ENCODE measurements around the gene BAD. TPM values are rescaled to one million over a fixed set of nuclear protein-coding genes. Genes with fewer than 3 reads are reported as not detected.
A peak's percentile ranks its signal among the peaks of the same experiment; 100 is the strongest.

The BAD gene
- total RNA-seq, 1 experiment from 2014 or later: 34.7 TPM

DNA sequence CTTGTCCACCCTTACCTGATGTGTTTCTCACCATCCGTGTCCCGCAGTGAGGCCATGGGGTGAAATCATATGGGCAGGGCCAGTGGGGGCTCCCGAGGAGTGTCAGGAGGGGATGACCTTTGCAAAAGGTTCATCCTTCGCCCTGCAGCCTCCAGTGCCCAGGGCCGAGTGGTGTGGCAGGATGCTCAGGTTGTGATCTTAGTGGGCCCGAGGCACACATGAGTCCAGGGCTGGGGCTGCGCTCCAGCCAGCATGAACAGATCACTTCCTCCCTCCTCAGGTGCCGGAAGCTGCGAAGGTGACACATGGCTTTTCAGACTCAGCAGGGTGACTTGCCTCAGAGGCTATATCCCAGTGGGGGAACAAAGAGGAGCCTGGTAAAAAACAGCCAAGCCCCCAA is 46.4 kb downstream of the BAD start:
- ChIA-PET CTCF (interaction anchor here (1.0 to 5.4 kb wide), 2 partner anchors 12 to 103 kb away, joined by 3 to 35 read pairs; partner anchors contain the start of gene PLCB3), POLR2A (no interaction called here)
- no peak overlapping the region for H3K4me3 Mint-ChIP-seq
- H3K9me3 Mint-ChIP-seq: no peaks in the 10 kb centered on the region
- peaks cover 3% of the 10 kb centered on the region for H3K27me3 Mint-ChIP-seq (ENCODE audit: low read depth)
- ATAC-seq: no peak
- TF ChIP-seq ETV6 (CRISPR knock-in tag; IDR thresholded peaks at IDR 0.05) (no peak), ESRRA (CRISPR knock-in tag; IDR thresholded peaks at IDR 0.05; ENCODE audit: borderline replicate concordance) (no peak)
- H3K27ac Mint-ChIP-seq: no peak overlapping the region
- H3K4me1 Mint-ChIP-seq: peaks cover 28% of the 10 kb centered on the region
- no peak for DNase-seq (ENCODE audit: low spot score)
- peaks cover 6% of the 10 kb centered on the region; the same call in 1 of the 2 replicates for H3K36me3 Mint-ChIP-seq

DNA sequence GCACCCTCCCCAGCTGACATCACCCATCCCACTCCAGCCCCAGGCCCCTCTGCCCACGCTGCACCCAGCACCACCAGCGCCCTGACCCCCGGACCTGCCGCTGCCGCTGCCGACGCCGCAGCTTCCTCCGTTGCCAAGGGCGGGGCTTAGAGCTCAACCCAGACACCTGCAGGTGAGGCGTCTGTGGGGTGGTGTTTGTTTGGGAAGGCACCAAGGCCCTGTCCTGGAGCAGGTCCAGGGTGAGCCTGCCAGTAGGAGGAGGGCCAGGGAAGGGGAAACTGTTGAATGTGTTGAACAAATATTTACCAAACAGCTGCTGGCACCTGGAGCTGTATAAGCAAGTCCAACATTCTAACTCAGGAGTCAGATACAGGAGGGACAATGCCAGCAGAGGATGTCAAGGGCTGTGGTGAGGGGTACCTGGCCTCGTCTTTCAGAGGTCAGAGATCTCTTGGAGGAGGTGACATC is 46.9 kb downstream of the BAD start:
- H3K36me3 Mint-ChIP-seq: peaks cover 6% of the 10 kb centered on the region; the same call in 1 of the 2 replicates
- ChIA-PET POLR2A (no interaction called here), CTCF (interaction anchor here (1.0 to 5.4 kb wide), 3 partner anchors 13 to 104 kb away, joined by 3 to 35 read pairs (median 5); partner anchors contain the start of gene PLCB3)
- ATAC-seq: no peak
- H3K4me3 Mint-ChIP-seq: no peak overlapping the region
- peaks cover 24% of the 10 kb centered on the region for H3K4me1 Mint-ChIP-seq
- peaks cover 9% of the 10 kb centered on the region for H3K27me3 Mint-ChIP-seq (ENCODE audit: low read depth)
- TF ChIP-seq, protein P1, sequence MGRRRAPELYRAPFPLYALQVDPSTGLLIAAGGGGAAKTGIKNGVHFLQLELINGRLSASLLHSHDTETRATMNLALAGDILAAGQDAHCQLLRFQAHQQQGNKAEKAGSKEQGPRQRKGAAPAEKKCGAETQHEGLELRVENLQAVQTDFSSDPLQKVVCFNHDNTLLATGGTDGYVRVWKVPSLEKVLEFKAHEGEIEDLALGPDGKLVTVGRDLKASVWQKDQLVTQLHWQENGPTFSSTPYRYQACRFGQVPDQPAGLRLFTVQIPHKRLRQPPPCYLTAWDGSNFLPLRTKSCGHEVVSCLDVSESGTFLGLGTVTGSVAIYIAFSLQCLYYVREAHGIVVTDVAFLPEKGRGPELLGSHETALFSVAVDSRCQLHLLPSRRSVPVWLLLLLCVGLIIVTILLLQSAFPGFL (CRISPR knock-in tag; IDR thresholded peaks at IDR 0.05; ENCODE audit: borderline replicate concordance): 0 out of 2 replicates have a peak, but pooled peaks have one; percentile 26
- no peak for TF ChIP-seq RELA (CRISPR knock-in tag; IDR thresholded peaks at IDR 0.05; ENCODE audit: borderline replicate concordance)
- no peaks in the 10 kb centered on the region for H3K9me3 Mint-ChIP-seq
- H3K27ac Mint-ChIP-seq: no peak overlapping the region
- DNase-seq (ENCODE audit: low spot score): no peak

DNA sequence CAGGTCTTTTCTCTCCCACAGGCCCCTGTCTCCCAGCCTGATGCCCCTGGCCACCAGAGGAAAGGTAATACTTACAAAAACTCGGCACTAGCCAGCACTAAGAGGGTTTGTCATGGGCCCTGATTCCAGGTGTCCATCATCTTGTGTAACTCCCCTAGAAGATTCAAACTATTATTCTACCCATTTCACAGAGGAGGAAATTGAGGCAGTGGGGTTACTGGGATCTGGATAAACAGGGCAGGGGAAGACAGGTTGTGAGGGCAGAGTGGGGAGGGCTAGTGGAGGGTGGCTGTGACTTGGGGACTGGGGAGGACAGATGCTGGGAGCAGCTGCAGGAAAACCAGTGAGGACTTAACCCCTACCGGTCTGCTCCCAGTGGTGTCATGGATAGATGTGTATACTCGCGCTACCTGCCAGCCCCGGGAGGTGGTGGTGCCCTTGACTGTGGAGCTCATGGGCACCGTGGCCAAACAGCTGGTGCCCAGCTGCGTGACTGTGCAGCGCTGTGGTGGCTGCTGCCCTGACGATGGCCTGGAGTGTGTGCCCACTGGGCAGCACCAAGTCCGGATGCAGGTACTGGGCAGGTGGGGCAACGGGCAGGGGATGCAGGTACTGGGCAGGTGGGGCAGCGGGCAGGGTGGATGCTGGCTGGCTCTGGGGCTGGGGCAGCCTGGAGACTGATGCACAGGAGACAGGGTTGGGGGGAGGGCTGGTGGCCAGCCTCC is 48.9 kb downstream of the BAD start:
- peaks cover 16% of the 10 kb centered on the region for H3K27me3 Mint-ChIP-seq (ENCODE audit: low read depth)
- H3K4me3 Mint-ChIP-seq: peak overlapping the region; percentile 85
- ChIA-PET CTCF (interaction anchor here (5.4 kb wide), 1 partner anchor 15 kb away, joined by 35 read pairs; the partner anchor contains the start of gene PLCB3), POLR2A (interaction anchor here (1.1 kb wide), 1 partner anchor 16 kb away, joined by 8 read pairs; no protein-coding TSS in a partner anchor)
- H3K4me1 Mint-ChIP-seq: peaks cover 31% of the 10 kb centered on the region
- no peaks in the 10 kb centered on the region for H3K9me3 Mint-ChIP-seq
- ATAC-seq (no peak), DNase-seq (ENCODE audit: low spot score) (no peak)
- peaks cover 6% of the 10 kb centered on the region; the same call in 1 of the 2 replicates for H3K36me3 Mint-ChIP-seq
- TF ChIP-seq CBFB (CRISPR knock-in tag; IDR thresholded peaks at IDR 0.05; ENCODE audit: low read depth) (no peak), ETV6 (CRISPR knock-in tag; IDR thresholded peaks at IDR 0.05) (no peak), NR3C1 (CRISPR knock-in tag; conservative IDR thresholded peaks at IDR 0.05; ENCODE audit: low read depth) (no peak), ZNF232 (CRISPR knock-in tag; IDR thresholded peaks at IDR 0.05) (no peak)
- TF ChIP-seq, protein P2, sequence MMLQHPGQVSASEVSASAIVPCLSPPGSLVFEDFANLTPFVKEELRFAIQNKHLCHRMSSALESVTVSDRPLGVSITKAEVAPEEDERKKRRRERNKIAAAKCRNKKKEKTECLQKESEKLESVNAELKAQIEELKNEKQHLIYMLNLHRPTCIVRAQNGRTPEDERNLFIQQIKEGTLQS (CRISPR knock-in tag; conservative IDR thresholded peaks at IDR 0.05): no peak
- TF ChIP-seq, protein P3, sequence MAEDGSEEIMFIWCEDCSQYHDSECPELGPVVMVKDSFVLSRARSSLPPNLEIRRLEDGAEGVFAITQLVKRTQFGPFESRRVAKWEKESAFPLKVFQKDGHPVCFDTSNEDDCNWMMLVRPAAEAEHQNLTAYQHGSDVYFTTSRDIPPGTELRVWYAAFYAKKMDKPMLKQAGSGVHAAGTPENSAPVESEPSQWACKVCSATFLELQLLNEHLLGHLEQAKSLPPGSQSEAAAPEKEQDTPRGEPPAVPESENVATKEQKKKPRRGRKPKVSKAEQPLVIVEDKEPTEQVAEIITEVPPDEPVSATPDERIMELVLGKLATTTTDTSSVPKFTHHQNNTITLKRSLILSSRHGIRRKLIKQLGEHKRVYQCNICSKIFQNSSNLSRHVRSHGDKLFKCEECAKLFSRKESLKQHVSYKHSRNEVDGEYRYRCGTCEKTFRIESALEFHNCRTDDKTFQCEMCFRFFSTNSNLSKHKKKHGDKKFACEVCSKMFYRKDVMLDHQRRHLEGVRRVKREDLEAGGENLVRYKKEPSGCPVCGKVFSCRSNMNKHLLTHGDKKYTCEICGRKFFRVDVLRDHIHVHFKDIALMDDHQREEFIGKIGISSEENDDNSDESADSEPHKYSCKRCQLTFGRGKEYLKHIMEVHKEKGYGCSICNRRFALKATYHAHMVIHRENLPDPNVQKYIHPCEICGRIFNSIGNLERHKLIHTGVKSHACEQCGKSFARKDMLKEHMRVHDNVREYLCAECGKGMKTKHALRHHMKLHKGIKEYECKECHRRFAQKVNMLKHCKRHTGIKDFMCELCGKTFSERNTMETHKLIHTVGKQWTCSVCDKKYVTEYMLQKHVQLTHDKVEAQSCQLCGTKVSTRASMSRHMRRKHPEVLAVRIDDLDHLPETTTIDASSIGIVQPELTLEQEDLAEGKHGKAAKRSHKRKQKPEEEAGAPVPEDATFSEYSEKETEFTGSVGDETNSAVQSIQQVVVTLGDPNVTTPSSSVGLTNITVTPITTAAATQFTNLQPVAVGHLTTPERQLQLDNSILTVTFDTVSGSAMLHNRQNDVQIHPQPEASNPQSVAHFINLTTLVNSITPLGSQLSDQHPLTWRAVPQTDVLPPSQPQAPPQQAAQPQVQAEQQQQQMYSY (CRISPR knock-in tag; IDR thresholded peaks at IDR 0.05): no peak
- TF ChIP-seq, protein P4, sequence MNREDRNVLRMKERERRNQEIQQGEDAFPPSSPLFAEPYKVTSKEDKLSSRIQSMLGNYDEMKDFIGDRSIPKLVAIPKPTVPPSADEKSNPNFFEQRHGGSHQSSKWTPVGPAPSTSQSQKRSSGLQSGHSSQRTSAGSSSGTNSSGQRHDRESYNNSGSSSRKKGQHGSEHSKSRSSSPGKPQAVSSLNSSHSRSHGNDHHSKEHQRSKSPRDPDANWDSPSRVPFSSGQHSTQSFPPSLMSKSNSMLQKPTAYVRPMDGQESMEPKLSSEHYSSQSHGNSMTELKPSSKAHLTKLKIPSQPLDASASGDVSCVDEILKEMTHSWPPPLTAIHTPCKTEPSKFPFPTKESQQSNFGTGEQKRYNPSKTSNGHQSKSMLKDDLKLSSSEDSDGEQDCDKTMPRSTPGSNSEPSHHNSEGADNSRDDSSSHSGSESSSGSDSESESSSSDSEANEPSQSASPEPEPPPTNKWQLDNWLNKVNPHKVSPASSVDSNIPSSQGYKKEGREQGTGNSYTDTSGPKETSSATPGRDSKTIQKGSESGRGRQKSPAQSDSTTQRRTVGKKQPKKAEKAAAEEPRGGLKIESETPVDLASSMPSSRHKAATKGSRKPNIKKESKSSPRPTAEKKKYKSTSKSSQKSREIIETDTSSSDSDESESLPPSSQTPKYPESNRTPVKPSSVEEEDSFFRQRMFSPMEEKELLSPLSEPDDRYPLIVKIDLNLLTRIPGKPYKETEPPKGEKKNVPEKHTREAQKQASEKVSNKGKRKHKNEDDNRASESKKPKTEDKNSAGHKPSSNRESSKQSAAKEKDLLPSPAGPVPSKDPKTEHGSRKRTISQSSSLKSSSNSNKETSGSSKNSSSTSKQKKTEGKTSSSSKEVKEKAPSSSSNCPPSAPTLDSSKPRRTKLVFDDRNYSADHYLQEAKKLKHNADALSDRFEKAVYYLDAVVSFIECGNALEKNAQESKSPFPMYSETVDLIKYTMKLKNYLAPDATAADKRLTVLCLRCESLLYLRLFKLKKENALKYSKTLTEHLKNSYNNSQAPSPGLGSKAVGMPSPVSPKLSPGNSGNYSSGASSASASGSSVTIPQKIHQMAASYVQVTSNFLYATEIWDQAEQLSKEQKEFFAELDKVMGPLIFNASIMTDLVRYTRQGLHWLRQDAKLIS (CRISPR knock-in tag; IDR thresholded peaks at IDR 0.05; ENCODE audit: borderline replicate concordance): no peak
- H3K27ac Mint-ChIP-seq: peak overlapping the region; percentile 15; the same call in 1 of the 2 replicates
